ENCODE data around the gene SORCS3.

DNA sequence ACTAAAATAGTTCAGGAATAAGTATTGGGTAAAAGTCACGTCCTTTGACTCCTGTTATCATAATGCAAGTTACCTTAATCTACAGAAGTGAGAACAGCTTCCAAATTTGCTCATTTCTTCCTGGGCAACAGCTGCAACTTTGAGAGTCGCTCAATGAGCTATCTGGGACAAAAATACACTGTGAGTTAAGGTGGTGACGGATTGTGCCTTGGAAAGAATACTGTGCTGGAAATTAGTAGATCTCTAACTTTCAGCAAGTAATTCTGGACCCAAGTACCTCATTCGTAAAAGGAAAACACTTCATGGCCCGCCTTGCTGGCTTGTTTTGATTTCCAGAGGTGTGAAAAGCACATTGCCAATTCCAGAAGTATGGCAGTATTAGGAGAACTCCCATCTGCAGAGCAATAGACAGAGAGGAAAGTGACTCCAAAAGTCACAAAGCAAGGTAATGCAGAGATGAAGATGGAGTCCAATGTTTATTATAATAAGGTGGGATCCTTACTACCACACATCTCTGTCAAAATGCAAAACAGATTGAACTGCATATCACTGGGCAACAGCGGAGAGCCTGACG is 626.0 kb downstream of the SORCS3 start:
- TF ChIP-seq, protein P1, sequence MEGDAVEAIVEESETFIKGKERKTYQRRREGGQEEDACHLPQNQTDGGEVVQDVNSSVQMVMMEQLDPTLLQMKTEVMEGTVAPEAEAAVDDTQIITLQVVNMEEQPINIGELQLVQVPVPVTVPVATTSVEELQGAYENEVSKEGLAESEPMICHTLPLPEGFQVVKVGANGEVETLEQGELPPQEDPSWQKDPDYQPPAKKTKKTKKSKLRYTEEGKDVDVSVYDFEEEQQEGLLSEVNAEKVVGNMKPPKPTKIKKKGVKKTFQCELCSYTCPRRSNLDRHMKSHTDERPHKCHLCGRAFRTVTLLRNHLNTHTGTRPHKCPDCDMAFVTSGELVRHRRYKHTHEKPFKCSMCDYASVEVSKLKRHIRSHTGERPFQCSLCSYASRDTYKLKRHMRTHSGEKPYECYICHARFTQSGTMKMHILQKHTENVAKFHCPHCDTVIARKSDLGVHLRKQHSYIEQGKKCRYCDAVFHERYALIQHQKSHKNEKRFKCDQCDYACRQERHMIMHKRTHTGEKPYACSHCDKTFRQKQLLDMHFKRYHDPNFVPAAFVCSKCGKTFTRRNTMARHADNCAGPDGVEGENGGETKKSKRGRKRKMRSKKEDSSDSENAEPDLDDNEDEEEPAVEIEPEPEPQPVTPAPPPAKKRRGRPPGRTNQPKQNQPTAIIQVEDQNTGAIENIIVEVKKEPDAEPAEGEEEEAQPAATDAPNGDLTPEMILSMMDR (IDR thresholded peaks at IDR 0.05), result no peak
- TF ChIP-seq EZH2 (IDR thresholded peaks at IDR 0.05) (no peak), EZH2phosphoT487 (IDR thresholded peaks at IDR 0.05) (no peak)

Data from neural progenitor cell (in vitro differentiated cells).